GM10248 (cell line): ENCODE measurements around the gene HAAO.

ENCODE experiments used
- CTCF ChIA-PET: fragments of 300-600 bp; sonication (Branson Sonifier 250); formaldehyde crosslinking; extraction: SDS; loops from one replicate; lab custom pipeline; 2021; ENCODE audit warnings: antibody characterized with exemption; lab: Yijun Ruan, JAX
- POLR2A ChIA-PET: fragments of 350-650 bp; sonication (Branson Sonifier 250); formaldehyde crosslinking; extraction: SDS; loops from one replicate; lab custom pipeline; 2020; ENCODE audit warnings: antibody characterized with exemption; lab: Yijun Ruan, JAX
- DNase-seq: peaks from one replicate; pipeline ENCODE4 v3.0.0; 2012; ENCODE audit errors: extremely low spot score
- CTCF ChIP-seq: IDR thresholded peaks from 2 replicates; pipeline ENCODE4 v1.5.1; 2012; ENCODE audit warnings: mild to moderate bottlenecking, low read depth; ENCODE audit errors: extremely low read depth, missing control alignments, control extremely low read depth

Gene HAAO

GRCh38 chr2:42828487-42829425 is 36.4 kb upstream of the HAAO start:
- DNase-seq = peak; percentile 88
- CTCF ChIA-PET = interaction anchor here (0.7 to 3.6 kb wide), 31 partner anchors 11 to 783 kb away, joined by 3 to 64 read pairs (median 4); no protein-coding TSS in a partner anchor
- TF ChIP-seq CTCF = peak; percentile 76
- POLR2A ChIA-PET = no interaction called here

GRCh38 chr2:42827647-42828486 is 35.5 kb upstream of the HAAO start:
- ChIA-PET POLR2A (no interaction called here), CTCF (interaction anchor here (0.7 to 3.6 kb wide), 29 partner anchors 12 to 784 kb away, joined by 3 to 64 read pairs (median 4); no protein-coding TSS in a partner anchor)
- TF ChIP-seq CTCF = peak; percentile 97
- peak; percentile 86 for DNase-seq

- no peak for DNase-seq
- no peak for TF ChIP-seq CTCF
- ChIA-PET POLR2A (no interaction called here), CTCF (interaction anchor here (1.1 to 2.9 kb wide), 3 partner anchors 10 to 659 kb away, joined by 5 to 21 read pairs (median 7); no protein-coding TSS in a partner anchor)
Observed at GRCh38 chr2:42826231-42826630, 33.8 kb upstream of the HAAO start.

GRCh38 chr2:42824454-42824807 is 32.0 kb upstream of the HAAO start:
- ChIA-PET CTCF (interaction anchor here (0.7 to 1.5 kb wide), 4 partner anchors 9 to 405 kb away, joined by 3 read pairs; no protein-coding TSS in a partner anchor), POLR2A (no interaction called here)
- no peak for DNase-seq
- TF ChIP-seq CTCF = no peak

GRCh38 chr2:42823744-42824453 is 31.5 kb upstream of the HAAO start:
- CTCF ChIA-PET = interaction anchor here (0.7 to 1.7 kb wide), 5 partner anchors 9 to 405 kb away, joined by 3 to 10 read pairs (median 3); no protein-coding TSS in a partner anchor
- DNase-seq = no peak
- POLR2A ChIA-PET = no interaction called here
- no peak for TF ChIP-seq CTCF
